KMS-11 (cell line): Measurements from ENCODE around the gene STARD9.
A peak's percentile ranks its signal among the peaks of the same experiment; 100 is the strongest.

Source experiments
- H2AFZ ChIP-seq: fragments of 200-600 bp; sonication (generic); 2 replicates; pipeline ENCODE4 v1.6.1; 2016; ENCODE audit warnings: antibody characterized with exemption, mixed run types, low read depth
- H3K27ac ChIP-seq: fragments of 200-600 bp; sonication (generic); 2 replicates; pipeline ENCODE4 v1.6.1; 2016; ENCODE audit warnings: mild to moderate bottlenecking, mixed run types
- H3K27me3 ChIP-seq: fragments of 200-600 bp; sonication (generic); 2 replicates; pipeline ENCODE4 v1.6.1; 2017; ENCODE audit warnings: mild to moderate bottlenecking, low read depth, mixed run types, moderate library complexity; ENCODE audit not compliant: insufficient read depth
- H3K36me3 ChIP-seq: fragments of 200-600 bp; sonication (generic); 2 replicates; pipeline ENCODE4 v1.6.1; 2017; ENCODE audit warnings: mild to moderate bottlenecking, mixed run types; ENCODE audit not compliant: insufficient read depth
- H3K4me1 ChIP-seq: fragments of 200-600 bp; sonication (generic); 2 replicates; pipeline ENCODE4 v1.6.1; 2016; ENCODE audit warnings: mild to moderate bottlenecking, low read depth, mixed run types; ENCODE audit not compliant: poor library complexity, severe bottlenecking
- H3K4me2 ChIP-seq: fragments of 200-600 bp; sonication (generic); 2 replicates; pipeline ENCODE4 v1.7.0; 2016; ENCODE audit warnings: mild to moderate bottlenecking, mixed run types
- H3K4me3 ChIP-seq: fragments of 200-600 bp; sonication (generic); IDR thresholded peaks from 2 replicates; pipeline ENCODE4 v1.6.1; 2017; ENCODE audit warnings: low read depth, low read length, mixed read lengths; ENCODE audit not compliant: insufficient read depth
- H3K79me2 ChIP-seq: fragments of 200-600 bp; sonication (generic); 2 replicates; pipeline ENCODE4 v1.6.1; 2016; ENCODE audit warnings: low read depth, mixed run types; ENCODE audit not compliant: insufficient read depth
- H3K9ac ChIP-seq: fragments of 200-600 bp; sonication (generic); 2 replicates; pipeline ENCODE4 v1.6.1; 2016; ENCODE audit warnings: mild to moderate bottlenecking, mixed run types
- H4K20me1 ChIP-seq: fragments of 200-600 bp; sonication (generic); 2 replicates; pipeline ENCODE4 v1.6.1; 2016; ENCODE audit warnings: mild to moderate bottlenecking, mixed run types; ENCODE audit not compliant: insufficient read depth
- CTCF ChIP-seq: fragments of 200-600 bp; sonication (generic); conservative IDR thresholded peaks from 2 replicates; pipeline ENCODE4 v1.6.1; 2017; ENCODE audit warnings: low read depth, mild to moderate bottlenecking, antibody characterized with exemption, low read length, moderate library complexity, mixed read lengths

Gene STARD9

GRCh38 chr15:42696626-42697025 is 121.2 kb downstream of the STARD9 start:
- Histone ChIP-seq H3K36me3 (no peaks in the 10 kb centered on the region), H3K27me3 (no peaks in the 10 kb centered on the region), H3K79me2 (no peaks in the 10 kb centered on the region), H3K4me1 (no peaks in the 10 kb centered on the region), H3K4me2 (no peak overlapping the region), H3K4me3 (no peak overlapping the region), H2AFZ (no peak overlapping the region), H3K27ac (no peak overlapping the region), H3K9ac (no peak overlapping the region), H4K20me1 (no peaks in the 10 kb centered on the region)
- TF ChIP-seq CTCF = no peak

GRCh38 chr15:42704492-42704926 is 129.1 kb downstream of the STARD9 start:
- Histone ChIP-seq H3K27me3 (no peaks in the 10 kb centered on the region), H3K27ac (no peak overlapping the region), H3K9ac (no peak overlapping the region), H3K4me2 (no peak overlapping the region), H3K36me3 (no peaks in the 10 kb centered on the region), H3K4me3 (no peak overlapping the region), H4K20me1 (no peaks in the 10 kb centered on the region), H3K4me1 (no peaks in the 10 kb centered on the region), H3K79me2 (no peaks in the 10 kb centered on the region), H2AFZ (no peak overlapping the region)
- peak; percentile 74 for TF ChIP-seq CTCF

GRCh38 chr15:42705336-42705735 is 129.9 kb downstream of the STARD9 start:
- no peak overlapping the region for H2AFZ ChIP-seq
- no peak for TF ChIP-seq CTCF

GRCh38 chr15:42707068-42707467 is 131.7 kb downstream of the STARD9 start:
- Histone ChIP-seq H3K79me2 (no peaks in the 10 kb centered on the region), H3K4me2 (no peak overlapping the region)

More at GRCh38 chr15:42705336-42705735, 129.9 kb downstream of the STARD9 start:
- no peak overlapping the region for H3K27ac ChIP-seq
- no peaks in the 10 kb centered on the region for H3K79me2 ChIP-seq
- H3K27me3 ChIP-seq = no peaks in the 10 kb centered on the region
- H3K36me3 ChIP-seq = no peaks in the 10 kb centered on the region
- no peak overlapping the region for H3K4me3 ChIP-seq
- no peaks in the 10 kb centered on the region for H4K20me1 ChIP-seq
- H3K4me1 ChIP-seq = no peaks in the 10 kb centered on the region
- no peak overlapping the region for H3K9ac ChIP-seq
- no peak overlapping the region for H3K4me2 ChIP-seq

More at GRCh38 chr15:42707068-42707467, 131.7 kb downstream of the STARD9 start:
- Histone ChIP-seq H4K20me1 (no peaks in the 10 kb centered on the region), H3K9ac (no peak overlapping the region), H3K4me1 (no peaks in the 10 kb centered on the region), H3K4me3 (no peak overlapping the region), H2AFZ (no peak overlapping the region), H3K36me3 (no peaks in the 10 kb centered on the region), H3K27me3 (no peaks in the 10 kb centered on the region), H3K27ac (no peak overlapping the region)
- TF ChIP-seq CTCF = no peak
